Panc1 (cell line): ENCODE data around the gene RGS12.

Experiments
- CTCF ChIP-seq: fragments of 450-650 bp; IDR thresholded peaks from 2 replicates; pipeline ENCODE4 v1.5.1; 2017; ENCODE audit warnings: mild to moderate bottlenecking
- POLR2AphosphoS5 ChIP-seq: IDR thresholded peaks from 2 replicates; pipeline ENCODE4 v1.6.1; 2012; ENCODE audit warnings: mild to moderate bottlenecking, low read depth, low read length, moderate library complexity
- SIN3A ChIP-seq: IDR thresholded peaks from 2 replicates; pipeline ENCODE4 v1.6.1; 2012; ENCODE audit warnings: low read depth, mild to moderate bottlenecking, low read length, moderate library complexity, borderline replicate concordance; ENCODE audit not compliant: insufficient read depth
- TCF7L2 ChIP-seq: IDR thresholded peaks from 2 replicates; pipeline ENCODE4 v1.6.1; 2011; ENCODE audit warnings: mild to moderate bottlenecking, low read depth, low read length, inconsistent platforms
- TF ChIP-seq, protein P1 (sequence below), 2 experiments: IDR thresholded peaks; 2 replicates each; pipeline ENCODE4 v1.6.1; 2011 to 2012; ENCODE audit warnings: low read depth in 2 of 2, control low read depth in 1 of 2, low read length in 1 of 2, mild to moderate bottlenecking in 1 of 2, moderate library complexity in 1 of 2; ENCODE audit not compliant: insufficient read depth in 1 of 2

DNA sequence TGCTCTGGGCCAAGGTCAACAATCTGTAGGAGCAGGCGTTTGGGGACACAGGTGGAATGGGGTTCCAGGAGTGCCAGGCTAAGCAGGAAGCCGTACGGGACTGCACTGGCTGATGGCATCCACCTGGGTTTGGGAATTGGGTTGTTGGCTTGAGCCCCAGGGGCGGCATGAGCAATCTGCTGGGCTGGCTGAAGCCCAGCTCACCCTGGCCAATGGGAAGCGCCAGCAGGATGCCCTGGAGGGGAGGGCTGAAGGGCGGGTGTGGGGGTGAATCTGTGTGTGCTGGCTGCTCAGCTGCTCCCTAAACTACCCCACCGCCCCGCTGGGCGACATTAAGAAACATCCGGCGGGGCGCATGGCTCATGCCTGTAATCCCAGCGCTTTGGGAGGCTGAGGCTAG is 8.9 kb upstream of the RGS12 start:
- TF ChIP-seq TCF7L2 (no peak), POLR2AphosphoS5 (no peak), CTCF (no peak), SIN3A (no peak)
- TF ChIP-seq, protein P1, sequence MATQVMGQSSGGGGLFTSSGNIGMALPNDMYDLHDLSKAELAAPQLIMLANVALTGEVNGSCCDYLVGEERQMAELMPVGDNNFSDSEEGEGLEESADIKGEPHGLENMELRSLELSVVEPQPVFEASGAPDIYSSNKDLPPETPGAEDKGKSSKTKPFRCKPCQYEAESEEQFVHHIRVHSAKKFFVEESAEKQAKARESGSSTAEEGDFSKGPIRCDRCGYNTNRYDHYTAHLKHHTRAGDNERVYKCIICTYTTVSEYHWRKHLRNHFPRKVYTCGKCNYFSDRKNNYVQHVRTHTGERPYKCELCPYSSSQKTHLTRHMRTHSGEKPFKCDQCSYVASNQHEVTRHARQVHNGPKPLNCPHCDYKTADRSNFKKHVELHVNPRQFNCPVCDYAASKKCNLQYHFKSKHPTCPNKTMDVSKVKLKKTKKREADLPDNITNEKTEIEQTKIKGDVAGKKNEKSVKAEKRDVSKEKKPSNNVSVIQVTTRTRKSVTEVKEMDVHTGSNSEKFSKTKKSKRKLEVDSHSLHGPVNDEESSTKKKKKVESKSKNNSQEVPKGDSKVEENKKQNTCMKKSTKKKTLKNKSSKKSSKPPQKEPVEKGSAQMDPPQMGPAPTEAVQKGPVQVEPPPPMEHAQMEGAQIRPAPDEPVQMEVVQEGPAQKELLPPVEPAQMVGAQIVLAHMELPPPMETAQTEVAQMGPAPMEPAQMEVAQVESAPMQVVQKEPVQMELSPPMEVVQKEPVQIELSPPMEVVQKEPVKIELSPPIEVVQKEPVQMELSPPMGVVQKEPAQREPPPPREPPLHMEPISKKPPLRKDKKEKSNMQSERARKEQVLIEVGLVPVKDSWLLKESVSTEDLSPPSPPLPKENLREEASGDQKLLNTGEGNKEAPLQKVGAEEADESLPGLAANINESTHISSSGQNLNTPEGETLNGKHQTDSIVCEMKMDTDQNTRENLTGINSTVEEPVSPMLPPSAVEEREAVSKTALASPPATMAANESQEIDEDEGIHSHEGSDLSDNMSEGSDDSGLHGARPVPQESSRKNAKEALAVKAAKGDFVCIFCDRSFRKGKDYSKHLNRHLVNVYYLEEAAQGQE (IDR thresholded peaks at IDR 0.05; ENCODE audit: insufficient read depth in 1 of 2, low read depth in 2 of 2, low read length in 1 of 2), result no peak
